IMR-90 (cell line): Measurements from ENCODE around the gene UBN1. TPM values are rescaled to one million over a fixed set of nuclear protein-coding genes. Genes with fewer than 3 reads are reported as not detected.

ENCODE experiments used
- ATAC-seq: fragments of 200-7000 bp; cut with Tn5 transposase; 2 replicates; pipeline ENCODE4 v1.9.1; 2020; ENCODE audit warnings: low read depth, mild to moderate bottlenecking, moderate library complexity
- BruUV-seq: library from RNA; stranded (reverse); fragments of 400-500 nt; replicated peaks from 2 replicates; lab custom pipeline; 2021; lab: Mats Ljungman, UMichigan
- CTCF ChIA-PET: fragments of 300-600 bp; formaldehyde crosslinking; extraction: SDS; loops from one replicate; lab custom pipeline; 2021; ENCODE audit warnings: antibody characterized with exemption; lab: Yijun Ruan, JAX
- POLR2A ChIA-PET: fragments of 300-600 bp; sonication (Branson Sonifier 250); formaldehyde crosslinking; loops from one replicate; lab custom pipeline; 2022; ENCODE audit warnings: antibody characterized with exemption; ENCODE audit not compliant: unreplicated experiment; lab: Charles Lee
- DNase-seq: peaks from one replicate; pipeline ENCODE4 v3.0.0; 2013
- H2AFZ ChIP-seq: replicated peaks from 2 replicates; pipeline ENCODE3; 2013; ENCODE audit warnings: low read length, mild to moderate bottlenecking; ENCODE audit not compliant: poor library complexity
- H2AK5ac ChIP-seq: 2 replicates; pipeline ENCODE4 v1.6.1; 2013; ENCODE audit warnings: low read depth, low read length, inconsistent platforms
- H2AK9ac ChIP-seq: replicated peaks from 2 replicates; pipeline ENCODE3; 2013; ENCODE audit warnings: mild to moderate bottlenecking, low read depth, low read length, moderate library complexity; ENCODE audit not compliant: poor library complexity
- H2BK120ac ChIP-seq: 2 replicates; pipeline ENCODE4 v1.6.1; 2013; ENCODE audit warnings: low read depth, low read length, inconsistent platforms
- H2BK15ac ChIP-seq: 3 replicates; pipeline ENCODE4 v1.6.1; 2013; ENCODE audit warnings: low read depth, low read length, inconsistent platforms
- H2BK20ac ChIP-seq: 2 replicates; pipeline ENCODE4 v1.6.1; 2013; ENCODE audit warnings: low read depth, mild to moderate bottlenecking, inconsistent platforms, low read length, moderate library complexity
- H2BK5ac ChIP-seq: 2 replicates; pipeline ENCODE4 v1.6.1; 2013; ENCODE audit warnings: mild to moderate bottlenecking, low read depth, low read length, inconsistent platforms; ENCODE audit not compliant: poor library complexity, severe bottlenecking
- H3K14ac ChIP-seq: replicated peaks from 2 replicates; pipeline ENCODE4 v1.6.1; 2013; ENCODE audit warnings: low read depth, low read length, inconsistent platforms
- H3K18ac ChIP-seq: 2 replicates; pipeline ENCODE4 v1.6.1; 2013; ENCODE audit warnings: low read depth, low read length, control low read depth
- H3K23ac ChIP-seq: 2 replicates; pipeline ENCODE4 v1.6.1; 2013; ENCODE audit warnings: low read depth, low read length, inconsistent platforms
- H3K27ac ChIP-seq: 2 replicates; pipeline ENCODE4 v1.5.1; 2013; ENCODE audit warnings: mild to moderate bottlenecking, control low read depth, low read length; ENCODE audit not compliant: insufficient read depth
- H3K27me3 ChIP-seq: 2 replicates; pipeline ENCODE4 v1.6.1; 2013; ENCODE audit warnings: low read length; ENCODE audit not compliant: control insufficient read depth, insufficient read depth
- H3K36me3 ChIP-seq: 2 replicates; pipeline ENCODE4 v1.6.1; 2013; ENCODE audit warnings: low read length, mixed read lengths; ENCODE audit not compliant: control insufficient read depth, insufficient read depth
- H3K4ac ChIP-seq: 2 replicates; pipeline ENCODE4 v1.6.1; 2013; ENCODE audit warnings: low read depth, low read length, inconsistent platforms
- H3K4me1 ChIP-seq: 2 replicates; pipeline ENCODE4 v1.6.1; 2013; ENCODE audit warnings: low read length, mixed read lengths; ENCODE audit not compliant: control insufficient read depth, insufficient read depth
- H3K4me2 ChIP-seq: 2 replicates; pipeline ENCODE4 v1.6.1; 2013; ENCODE audit warnings: low read depth, mild to moderate bottlenecking, control low read depth, low read length, moderate library complexity
- H3K4me3 ChIP-seq: 2 replicates; pipeline ENCODE4 v1.5.1; 2013; ENCODE audit warnings: low read depth, mild to moderate bottlenecking, control low read depth, low read length, moderate library complexity; ENCODE audit not compliant: insufficient read depth
- H3K56ac ChIP-seq: 2 replicates; pipeline ENCODE4 v1.6.1; 2013; ENCODE audit warnings: low read length, inconsistent platforms; ENCODE audit not compliant: insufficient read depth; ENCODE audit errors: extremely low read depth
- H3K79me1 ChIP-seq, 2 experiments: 2 replicates each; pipeline ENCODE4 v1.6.1; 2013; ENCODE audit warnings: low read length in 2 of 2, inconsistent platforms in 1 of 2, low read depth in 1 of 2
- H3K9ac ChIP-seq: 2 replicates; pipeline ENCODE4 v1.6.1; 2013; ENCODE audit warnings: low read depth, low read length, control low read depth
- H3K9me1 ChIP-seq: 2 replicates; pipeline ENCODE4 v1.6.1; 2013; ENCODE audit warnings: low read length, inconsistent platforms; ENCODE audit not compliant: insufficient read depth
- H3K9me3 ChIP-seq: 2 replicates; pipeline ENCODE4 v1.6.1; 2013; ENCODE audit warnings: low read length; ENCODE audit not compliant: control insufficient read depth, insufficient read depth
- H4K20me1 ChIP-seq: 2 replicates; pipeline ENCODE4 v1.6.1; 2013; ENCODE audit warnings: low read length, inconsistent platforms; ENCODE audit not compliant: insufficient read depth
- H4K5ac ChIP-seq: 2 replicates; pipeline ENCODE4 v1.6.1; 2013; ENCODE audit warnings: mild to moderate bottlenecking, low read depth, low read length, control low read depth
- H4K8ac ChIP-seq, 2 experiments: 2 replicates each; pipeline ENCODE4 v1.6.1; 2013; ENCODE audit warnings: low read depth in 2 of 2, low read length in 2 of 2, control low read depth in 1 of 2, inconsistent platforms in 1 of 2
- H4K91ac ChIP-seq: 2 replicates; pipeline ENCODE4 v1.6.1; 2013; ENCODE audit warnings: low read depth, low read length, inconsistent platforms; ENCODE audit not compliant: insufficient read depth
- BHLHE40 ChIP-seq: fragments of 150-350 bp; IDR thresholded peaks from 2 replicates; pipeline ENCODE4 v1.6.1; 2016; ENCODE audit warnings: mild to moderate bottlenecking, low read depth, low read length
- CHD1 ChIP-seq: IDR thresholded peaks from 2 replicates; pipeline ENCODE4 v1.6.1; 2012; ENCODE audit warnings: low read depth, low read length, improper control_type of control experiment
- CTCF ChIP-seq: conservative IDR thresholded peaks from 2 replicates; pipeline ENCODE4 v1.5.1; 2012; ENCODE audit warnings: mild to moderate bottlenecking, low read depth, low read length, improper control_type of control experiment
- FOS ChIP-seq: fragments of 150-350 bp; IDR thresholded peaks from 2 replicates; pipeline ENCODE4 v1.6.1; 2016; ENCODE audit warnings: low read depth, low read length
- MAFK ChIP-seq: IDR thresholded peaks from 2 replicates; pipeline ENCODE4 v1.6.1; 2012; ENCODE audit warnings: low read depth, low read length, improper control_type of control experiment
- MAZ ChIP-seq: IDR thresholded peaks from 2 replicates; pipeline ENCODE4 v1.6.1; 2012; ENCODE audit warnings: low read depth, mild to moderate bottlenecking, low read length, improper control_type of control experiment, moderate library complexity, borderline replicate concordance
- MXI1 ChIP-seq: IDR thresholded peaks from 2 replicates; pipeline ENCODE4 v1.6.1; 2012; ENCODE audit warnings: low read depth, mild to moderate bottlenecking, low read length, moderate library complexity, borderline replicate concordance
- NFE2L2 ChIP-seq: fragments of 150-350 bp; IDR thresholded peaks from 2 replicates; pipeline ENCODE4 v1.6.1; 2016; ENCODE audit warnings: low read depth, mild to moderate bottlenecking, low read length
- POLR2A ChIP-seq: IDR thresholded peaks from 2 replicates; pipeline ENCODE4 v1.6.1; 2012; ENCODE audit warnings: mild to moderate bottlenecking, low read depth, low read length
- RAD21 ChIP-seq: IDR thresholded peaks from 2 replicates; pipeline ENCODE4 v1.6.1; 2012; ENCODE audit warnings: low read length, improper control_type of control experiment
- RCOR1 ChIP-seq: IDR thresholded peaks from 2 replicates; pipeline ENCODE4 v1.6.1; 2012; ENCODE audit warnings: mild to moderate bottlenecking, low read length, improper control_type of control experiment; ENCODE audit not compliant: insufficient replicate concordance
- SMC3 ChIP-seq: fragments of 150-350 bp; IDR thresholded peaks from 2 replicates; pipeline ENCODE4 v1.6.1; 2016; ENCODE audit warnings: low read depth, mild to moderate bottlenecking, antibody characterized with exemption, low read length, moderate library complexity
- USF2 ChIP-seq: fragments of 150-350 bp; IDR thresholded peaks from 2 replicates; pipeline ENCODE4 v1.6.1; 2017; ENCODE audit warnings: mild to moderate bottlenecking, antibody characterized with exemption, low read length, low read depth
- WGBS, 2 experiments: methylation state at CpG; one replicate each; pipeline versions ENCODE4 v1.1.5 to v1.1.7; 2013; ENCODE audit warnings: missing lambda C conversion rate in 2 of 2; ENCODE audit not compliant: insufficient read length in 1 of 2; ENCODE audit errors: extremely low coverage in 2 of 2; 5-methylcytosine and 5-hydroxymethylcytosine counted together
- dilution Hi-C: fragments of 300-500 bp; cut with HindIII; formaldehyde crosslinking; loops from one replicate; pipeline ENCODE4 v1.14.3; 2018; ENCODE audit warnings: low sequenced_read_pairs; ENCODE audit not compliant: unreplicated experiment
- in situ Hi-C: fragments of 300-500 bp; cut with MboI; formaldehyde crosslinking; loops from 3 replicates; pipeline ENCODE4 v1.14.3; 2019; ENCODE audit warnings: low sequenced_read_pairs, inconsistent platforms, mixed read lengths
- intact Hi-C: fragments of 100-400 bp; cut with micrococcal nuclease; formaldehyde crosslinking; loops from 2 replicates; pipeline ENCODE4 v1.10.0; 2022
- polyA plus RNA-seq, 3 experiments: library from polyadenylated mRNA; depleted of rRNA; stranded (reverse); fragments of >200 nt; gene quantifications; 2 replicates each; pipeline ENCODE4 v1.2.3, GENCODE V29; 2012; ENCODE audit warnings: low replicate concordance in 1 of 3
- total RNA-seq: library from RNA; depleted of rRNA; stranded (reverse); fragments of >200 nt; gene quantifications from 2 replicates; pipeline ENCODE4 v1.2.3, GENCODE V29; 2012

Gene UBN1
- total and polyA plus RNA-seq, 2 of the 4 experiments (the other 2 are of a cell fraction): 5.7 to 16.3 TPM

- dilution Hi-C loops (no loop called here), intact Hi-C loops (no loop called here), in situ Hi-C loops (no loop called here)
- H2BK5ac ChIP-seq: no peak overlapping the region
- no peak overlapping the region for H3K4me2 ChIP-seq
- 0 out of 2 replicates have a peak, but pooled peaks cover 2% of the 10 kb centered on the region for H3K9me1 ChIP-seq
- WGBS, 2 experiments: 80% methylated on average over 4 of the region's 7 CpGs; no CpG with 5 or more reads in 1 of the 2 experiments
- no peak overlapping the region for H3K4ac ChIP-seq
- no peak overlapping the region for H4K91ac ChIP-seq
- no peak for TF ChIP-seq USF2
- no peak for TF ChIP-seq POLR2A
- TF ChIP-seq MAZ: no peak
- TF ChIP-seq MXI1: no peak
- no peak for TF ChIP-seq FOS
- no peak for TF ChIP-seq CHD1
- no peak for TF ChIP-seq SMC3
- TF ChIP-seq BHLHE40: no peak
- TF ChIP-seq NFE2L2: no peak
- no peak for TF ChIP-seq MAFK
- TF ChIP-seq RCOR1: no peak
- TF ChIP-seq CTCF: no peak
- TF ChIP-seq RAD21: no peak
- ATAC-seq (no peak), DNase-seq (no peak)
- no peak overlapping the region for H3K18ac ChIP-seq
- no peak overlapping the region for H2BK120ac ChIP-seq
- no peak overlapping the region for H3K14ac ChIP-seq
- no peak overlapping the region for H3K56ac ChIP-seq
- no peaks in the 10 kb centered on the region; the same call in 1 of the 2 replicates for H4K20me1 ChIP-seq
- no peak overlapping the region for H3K4me3 ChIP-seq
- H3K27ac ChIP-seq: no peak overlapping the region
- no peak overlapping the region for H4K8ac ChIP-seq
- BruUV-seq: no TSS peak
- no peak overlapping the region for H2BK20ac ChIP-seq
- H2AK9ac ChIP-seq: no peak overlapping the region
- H3K27me3 ChIP-seq: peaks cover 2% of the 10 kb centered on the region; the same call in 1 of the 2 replicates
- H3K36me3 ChIP-seq: no peaks in the 10 kb centered on the region
- H4K5ac ChIP-seq: no peak overlapping the region
- ChIA-PET CTCF (no interaction called here), POLR2A (no interaction called here)
- peaks cover 4% of the 10 kb centered on the region for H3K9me3 ChIP-seq
- no peak overlapping the region for H2AFZ ChIP-seq
- H2BK15ac ChIP-seq: no peak overlapping the region
- H2AK5ac ChIP-seq: no peak overlapping the region
- no peaks in the 10 kb centered on the region for H3K79me1 ChIP-seq
- H3K4me1 ChIP-seq: peaks cover 3% of the 10 kb centered on the region
- no peak overlapping the region for H3K23ac ChIP-seq
- no peak overlapping the region for H3K9ac ChIP-seq
Measured at GRCh38 chr16:4897328-4897727, 50.0 kb downstream of the UBN1 start.
